Breast epithelium (tissue), 3 donors: ENCODE results near the gene BANF1.

Experiments used
- POLR2AphosphoS5 ChIP-seq, 3 donors: sonication (generic); formaldehyde crosslinking; IDR thresholded peaks; one replicate each; pipeline ENCODE4 v1.6.1; 2017; ENCODE audit warnings: antibody characterized with exemption in 3 of 3
- TF ChIP-seq, protein P1 (sequence below), 3 donors: fragments of 450-650 bp; IDR thresholded peaks; one replicate each; pipeline ENCODE4 v1.5.1; 2016 to 2017; ENCODE audit warnings: antibody characterized with exemption in 3 of 3, mild to moderate bottlenecking in 3 of 3, moderate library complexity in 3 of 3

DNA sequence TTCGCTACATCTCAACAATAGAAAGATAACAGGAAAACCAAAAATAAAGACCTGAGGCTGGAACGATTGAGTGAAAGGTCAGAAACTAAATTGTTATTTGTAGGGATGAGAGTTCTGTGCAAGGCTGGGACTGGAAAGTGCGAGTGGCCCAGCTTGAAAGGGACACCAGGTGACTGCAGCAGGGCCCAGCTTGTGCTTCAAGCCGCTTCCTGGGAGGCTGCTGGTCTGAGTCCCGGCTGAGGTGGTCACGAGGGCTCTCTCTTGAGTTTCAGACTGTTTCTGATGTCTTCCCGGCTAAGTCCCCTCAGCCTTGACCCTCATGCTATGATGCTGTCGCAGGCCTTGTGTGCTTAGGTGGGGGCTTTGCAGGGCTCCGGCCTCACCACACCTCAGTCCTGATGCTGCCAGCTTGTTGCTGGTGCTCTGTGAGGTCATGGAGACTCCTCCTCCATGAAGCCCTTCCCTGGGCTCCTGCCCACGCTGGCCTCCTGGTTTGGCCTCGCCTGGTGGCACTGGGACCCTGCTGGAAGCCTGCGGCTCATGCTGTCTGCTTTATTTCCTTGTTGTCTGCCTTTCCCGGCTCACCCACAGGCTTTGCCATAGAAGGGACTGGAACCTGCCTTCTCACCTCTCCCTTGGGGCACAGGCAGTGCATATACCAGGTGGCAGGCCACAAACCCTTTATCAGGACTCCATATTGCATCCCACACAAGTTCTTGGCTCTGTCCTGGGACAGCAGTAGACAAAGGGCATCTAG is 4.0 kb downstream of the BANF1 start:
- TF ChIP-seq, protein P1, sequence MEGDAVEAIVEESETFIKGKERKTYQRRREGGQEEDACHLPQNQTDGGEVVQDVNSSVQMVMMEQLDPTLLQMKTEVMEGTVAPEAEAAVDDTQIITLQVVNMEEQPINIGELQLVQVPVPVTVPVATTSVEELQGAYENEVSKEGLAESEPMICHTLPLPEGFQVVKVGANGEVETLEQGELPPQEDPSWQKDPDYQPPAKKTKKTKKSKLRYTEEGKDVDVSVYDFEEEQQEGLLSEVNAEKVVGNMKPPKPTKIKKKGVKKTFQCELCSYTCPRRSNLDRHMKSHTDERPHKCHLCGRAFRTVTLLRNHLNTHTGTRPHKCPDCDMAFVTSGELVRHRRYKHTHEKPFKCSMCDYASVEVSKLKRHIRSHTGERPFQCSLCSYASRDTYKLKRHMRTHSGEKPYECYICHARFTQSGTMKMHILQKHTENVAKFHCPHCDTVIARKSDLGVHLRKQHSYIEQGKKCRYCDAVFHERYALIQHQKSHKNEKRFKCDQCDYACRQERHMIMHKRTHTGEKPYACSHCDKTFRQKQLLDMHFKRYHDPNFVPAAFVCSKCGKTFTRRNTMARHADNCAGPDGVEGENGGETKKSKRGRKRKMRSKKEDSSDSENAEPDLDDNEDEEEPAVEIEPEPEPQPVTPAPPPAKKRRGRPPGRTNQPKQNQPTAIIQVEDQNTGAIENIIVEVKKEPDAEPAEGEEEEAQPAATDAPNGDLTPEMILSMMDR (IDR thresholded peaks at IDR 0.05): no peak
- TF ChIP-seq POLR2AphosphoS5 (IDR thresholded peaks at IDR 0.05): no peak
